GM12874 (cell line): ENCODE measurements around the gene CFAP251.
A peak's percentile ranks its signal among the peaks of the same experiment; 100 is the strongest.

Experiments used
- TF ChIP-seq, protein P1 (sequence below): IDR thresholded peaks from 2 replicates; pipeline ENCODE4 v1.5.1; 2011; ENCODE audit warnings: low read depth, mild to moderate bottlenecking, control low read depth, low read length, moderate library complexity; ENCODE audit not compliant: insufficient read depth

CFAP251 gene, protein sequence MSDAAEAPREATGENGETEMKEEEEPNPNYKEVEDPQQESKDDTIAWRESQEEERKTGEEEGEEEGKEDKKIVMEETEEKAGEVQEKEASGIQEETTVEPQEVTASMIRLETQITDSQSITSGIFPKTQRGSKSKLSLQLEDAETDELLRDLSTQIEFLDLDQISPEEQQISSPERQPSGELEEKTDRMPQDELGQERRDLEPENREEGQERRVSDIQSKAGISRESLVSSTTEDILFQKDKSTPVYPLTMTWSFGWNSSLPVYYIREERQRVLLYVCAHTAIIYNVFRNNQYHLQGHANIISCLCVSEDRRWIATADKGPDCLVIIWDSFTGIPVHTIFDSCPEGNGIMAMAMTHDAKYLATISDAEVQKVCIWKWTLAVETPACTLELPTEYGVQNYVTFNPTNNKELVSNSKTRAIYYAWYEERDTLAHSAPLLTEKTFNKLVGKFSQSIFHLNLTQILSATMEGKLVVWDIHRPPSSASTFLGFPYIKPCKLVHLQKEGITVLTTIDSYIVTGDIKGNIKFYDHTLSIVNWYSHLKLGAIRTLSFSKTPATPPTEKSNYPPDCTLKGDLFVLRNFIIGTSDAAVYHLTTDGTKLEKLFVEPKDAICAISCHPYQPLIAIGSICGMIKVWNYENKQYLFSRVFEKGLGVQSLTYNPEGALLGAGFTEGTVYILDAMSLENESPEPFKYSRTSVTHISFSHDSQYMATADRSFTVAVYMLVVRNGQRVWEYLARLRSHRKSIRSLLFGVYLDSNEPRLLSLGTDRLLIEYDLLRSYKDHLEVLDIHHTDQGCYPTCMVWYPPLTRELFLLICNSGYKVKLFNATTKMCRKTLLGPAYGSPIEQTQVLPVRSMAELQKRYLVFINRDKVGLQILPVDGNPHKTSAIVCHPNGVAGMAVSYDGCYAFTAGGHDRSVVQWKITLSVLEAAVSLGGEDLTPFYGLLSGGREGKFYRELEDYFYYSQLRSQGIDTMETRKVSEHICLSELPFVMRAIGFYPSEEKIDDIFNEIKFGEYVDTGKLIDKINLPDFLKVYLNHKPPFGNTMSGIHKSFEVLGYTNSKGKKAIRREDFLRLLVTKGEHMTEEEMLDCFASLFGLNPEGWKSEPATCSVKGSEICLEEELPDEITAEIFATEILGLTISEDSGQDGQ

DNA sequence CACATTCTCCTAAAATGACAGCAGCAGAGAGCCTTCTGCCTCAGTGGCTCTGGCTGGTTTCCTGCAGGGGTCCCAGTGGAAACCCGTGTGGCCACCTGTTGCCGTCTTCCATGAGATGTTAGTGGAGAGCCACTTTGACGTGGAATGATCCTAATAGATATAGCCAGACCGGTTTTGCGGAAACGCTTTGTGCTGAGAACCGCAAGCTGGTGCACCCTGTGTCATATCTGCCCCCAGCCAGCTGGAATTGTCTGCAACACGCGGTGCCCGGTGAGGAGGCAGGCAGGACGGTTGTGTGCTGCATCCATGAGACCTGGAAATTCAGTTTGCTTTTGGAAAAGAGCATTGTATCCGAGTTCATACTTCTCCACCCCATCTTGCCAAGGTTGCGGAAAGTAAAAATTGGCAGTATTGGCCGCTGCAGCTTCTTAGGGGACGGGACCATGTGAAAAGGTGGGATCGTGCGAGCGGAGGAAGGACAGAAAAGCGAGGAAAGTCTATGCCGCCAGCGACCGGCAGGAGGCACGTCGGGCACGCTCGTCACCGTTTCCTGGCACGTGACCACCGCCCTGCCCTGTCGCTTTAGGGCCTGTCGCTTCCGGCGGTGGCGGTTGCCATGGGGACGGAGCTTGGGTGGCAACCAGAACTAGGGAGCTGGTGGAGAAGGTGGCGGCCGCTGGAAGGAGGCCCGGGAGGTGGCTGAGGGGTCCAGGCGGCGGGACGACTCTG is at the start of gene CFAP251:
Gene CFAP251 (plus strand): TSS at position 643 of the 729 bp plus-strand sequence. CDS start 2,714 bp downstream, outside the sequence.
- TF ChIP-seq, protein P1, sequence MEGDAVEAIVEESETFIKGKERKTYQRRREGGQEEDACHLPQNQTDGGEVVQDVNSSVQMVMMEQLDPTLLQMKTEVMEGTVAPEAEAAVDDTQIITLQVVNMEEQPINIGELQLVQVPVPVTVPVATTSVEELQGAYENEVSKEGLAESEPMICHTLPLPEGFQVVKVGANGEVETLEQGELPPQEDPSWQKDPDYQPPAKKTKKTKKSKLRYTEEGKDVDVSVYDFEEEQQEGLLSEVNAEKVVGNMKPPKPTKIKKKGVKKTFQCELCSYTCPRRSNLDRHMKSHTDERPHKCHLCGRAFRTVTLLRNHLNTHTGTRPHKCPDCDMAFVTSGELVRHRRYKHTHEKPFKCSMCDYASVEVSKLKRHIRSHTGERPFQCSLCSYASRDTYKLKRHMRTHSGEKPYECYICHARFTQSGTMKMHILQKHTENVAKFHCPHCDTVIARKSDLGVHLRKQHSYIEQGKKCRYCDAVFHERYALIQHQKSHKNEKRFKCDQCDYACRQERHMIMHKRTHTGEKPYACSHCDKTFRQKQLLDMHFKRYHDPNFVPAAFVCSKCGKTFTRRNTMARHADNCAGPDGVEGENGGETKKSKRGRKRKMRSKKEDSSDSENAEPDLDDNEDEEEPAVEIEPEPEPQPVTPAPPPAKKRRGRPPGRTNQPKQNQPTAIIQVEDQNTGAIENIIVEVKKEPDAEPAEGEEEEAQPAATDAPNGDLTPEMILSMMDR: peak; percentile 30

DNA sequence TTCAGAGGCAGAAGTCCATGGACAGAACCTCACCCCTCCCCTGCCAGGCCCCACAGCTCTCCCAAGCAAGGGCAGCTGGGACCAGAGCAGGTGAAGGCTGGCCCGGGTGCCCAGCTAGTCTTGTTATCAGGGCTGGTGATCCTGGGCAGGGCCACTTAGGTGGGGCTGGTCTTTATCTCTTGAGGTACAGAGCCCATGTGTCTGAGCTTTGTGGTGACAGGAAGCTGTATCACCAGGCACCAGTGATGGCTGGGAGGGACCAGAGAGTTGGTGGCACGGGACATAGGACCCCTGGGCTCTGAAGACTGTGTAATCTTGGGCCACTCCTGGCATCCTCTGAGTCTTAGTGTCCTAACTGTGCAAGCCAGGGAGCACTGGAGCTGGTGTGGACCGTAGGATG is 46.9 kb upstream of the CFAP251 start:
- TF ChIP-seq, protein P1: no peak

DNA sequence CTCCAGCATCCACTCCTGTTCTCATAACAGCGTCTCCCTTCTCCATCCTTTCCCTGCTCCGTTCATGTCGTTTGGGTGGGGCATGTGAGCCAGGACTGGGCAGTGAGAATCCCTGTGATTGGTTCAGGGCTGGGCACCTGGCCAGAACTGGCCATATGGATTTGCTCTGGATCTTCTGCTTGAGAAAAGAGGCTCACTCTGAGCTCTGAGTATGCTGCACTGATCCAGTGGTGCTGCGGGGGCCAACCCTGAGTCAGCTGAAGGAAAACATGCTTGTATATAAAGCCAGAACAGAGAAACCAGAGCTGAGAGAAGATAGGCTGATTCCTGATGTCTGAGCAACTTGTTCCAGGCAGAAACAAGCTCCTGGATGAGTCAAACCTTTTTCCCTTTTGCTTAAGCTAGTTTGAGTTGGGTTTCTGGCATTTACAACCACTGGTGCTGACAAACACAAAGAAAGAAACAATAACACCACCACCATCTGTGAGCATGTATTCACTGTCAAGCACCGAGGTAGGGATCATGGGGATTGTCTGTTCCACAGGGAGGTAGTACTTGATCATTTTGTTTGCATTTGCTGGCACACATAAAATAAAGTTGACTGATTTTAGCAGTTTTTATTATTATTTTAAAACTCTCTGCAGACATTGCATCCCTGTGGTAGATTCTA is 45.7 kb upstream of the CFAP251 start:
- TF ChIP-seq, protein P1: no peak

DNA sequence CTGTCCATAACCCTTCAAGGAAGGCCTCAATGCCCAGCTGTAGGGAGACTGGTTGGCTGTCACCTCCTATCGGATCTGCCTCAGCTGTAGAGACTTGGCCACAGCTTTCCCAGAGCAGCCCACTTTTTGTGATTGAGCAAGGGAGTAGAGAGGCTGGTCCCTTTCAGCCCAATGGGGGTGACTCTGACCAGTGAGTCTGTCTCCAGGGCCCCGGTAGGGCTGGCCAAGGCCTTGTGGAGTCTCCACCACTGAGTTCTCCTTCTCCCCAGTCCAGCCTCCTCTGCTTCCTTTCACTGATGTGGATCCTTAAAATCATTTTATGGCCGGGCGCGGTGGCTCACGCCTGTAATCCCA is 45.2 kb upstream of the CFAP251 start:
- TF ChIP-seq, protein P1: no peak

DNA sequence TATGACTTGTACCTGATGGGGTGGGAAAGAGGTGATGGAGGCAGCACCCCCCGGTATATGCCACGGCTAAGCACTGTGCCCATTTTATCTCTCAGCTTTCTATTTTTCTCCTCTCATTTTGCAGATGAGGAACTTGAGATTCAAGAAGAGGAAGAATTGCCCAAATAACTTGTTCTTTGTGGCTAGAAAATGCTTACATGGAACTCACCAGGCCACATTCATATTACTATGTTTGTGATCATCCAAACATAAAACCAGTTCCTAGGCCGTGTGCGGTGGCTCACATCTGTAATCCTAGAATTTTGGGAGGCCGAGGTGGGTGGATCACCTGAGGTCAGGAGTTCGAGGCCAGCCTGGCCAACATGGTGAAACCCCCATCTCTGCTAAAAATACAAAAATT is 44.3 kb upstream of the CFAP251 start:
- TF ChIP-seq, protein P1: no peak

DNA sequence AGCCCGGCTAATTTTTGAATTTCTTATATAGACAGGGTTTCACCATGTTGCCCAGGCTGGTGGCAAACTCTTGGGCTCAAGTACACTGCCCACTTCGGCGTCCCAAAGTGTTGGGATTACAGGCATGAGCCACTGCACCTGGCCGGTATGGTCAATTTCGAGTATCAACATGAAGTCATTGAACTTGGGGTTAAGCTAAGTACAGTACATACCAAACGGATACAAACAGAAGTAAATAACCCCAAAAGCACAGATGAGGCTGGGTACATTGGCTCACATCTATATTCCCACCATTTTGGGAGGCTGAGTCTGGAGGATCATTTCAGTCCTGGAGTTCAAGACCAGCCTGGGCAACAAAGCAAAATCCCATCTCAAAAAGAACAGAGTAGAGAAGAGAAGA is 42.8 kb upstream of the CFAP251 start:
- TF ChIP-seq, protein P1: no peak
